Measurements from ENCODE around the gene ZMYND8. TPM values are rescaled to one million over a fixed set of nuclear protein-coding genes. Genes with fewer than 3 reads are reported as not detected.

Gene ZMYND8
- polyA plus RNA-seq, 1 donor from 2014 or later = 16.7 TPM

DNA sequence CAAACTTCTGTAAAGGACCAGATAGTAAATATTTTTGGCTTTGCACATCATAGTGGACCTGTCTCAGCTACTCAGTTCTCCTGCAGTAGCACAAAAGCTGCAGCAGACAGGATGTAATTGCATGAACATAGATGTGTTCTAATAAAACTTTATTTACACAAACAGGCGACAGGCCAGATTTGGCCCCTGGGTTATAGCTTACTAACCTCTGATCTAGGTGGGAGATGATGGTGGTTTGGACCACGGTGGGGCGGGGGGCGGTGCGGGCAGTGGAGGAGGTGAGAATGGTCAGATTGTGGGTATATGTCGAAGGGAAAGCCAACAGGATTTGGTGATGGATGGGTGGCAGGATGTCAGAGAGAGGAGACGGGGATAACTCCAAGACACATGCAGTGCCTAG lies 196.3 kb downstream of the ZMYND8 start:
- H3K4me3 Mint-ChIP-seq = no peak overlapping the region
- H3K36me3 Mint-ChIP-seq = no peaks in the 10 kb centered on the region
- H3K27ac Mint-ChIP-seq = no peak overlapping the region
- peaks cover 0 to 2% (median 0%) of the 10 kb centered on the region in 3 donors for H3K4me1 Mint-ChIP-seq
- peaks cover 1% of the 10 kb centered on the region for H3K27me3 Mint-ChIP-seq
- no peaks in the 10 kb centered on the region for H3K9me3 Mint-ChIP-seq

Other genes with a start within 250 kb of the ZMYND8 start
- gene NCOA3, start 145.2 kb upstream of the ZMYND8 start, polyA plus RNA-seq = 64.7 TPM